NB4 (cell line): ENCODE results near the gene SLCO3A1.

Source experiments
- CTCF ChIP-seq: IDR thresholded peaks from one replicate; pipeline ENCODE4 v1.5.1; 2012; ENCODE audit warnings: low read depth, low read length
- TF ChIP-seq, protein P1 (sequence below): IDR thresholded peaks from 2 replicates; pipeline ENCODE4 v1.6.1; 2011; ENCODE audit warnings: low read depth, low read length

GRCh38 chr15:92050220-92050898 is 196.9 kb downstream of the SLCO3A1 start:
- no peak for TF ChIP-seq CTCF
- TF ChIP-seq, protein P1, sequence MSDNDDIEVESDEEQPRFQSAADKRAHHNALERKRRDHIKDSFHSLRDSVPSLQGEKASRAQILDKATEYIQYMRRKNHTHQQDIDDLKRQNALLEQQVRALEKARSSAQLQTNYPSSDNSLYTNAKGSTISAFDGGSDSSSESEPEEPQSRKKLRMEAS: no peak
